GM18907 (cell line): ENCODE data around the gene SAYSD1.

ENCODE experiments used
- ATAC-seq: cut with Tn5 transposase; IDR thresholded peaks from one replicate; pipeline ENCODE4 v1.9.1; 2021; ENCODE audit warnings: mild to moderate bottlenecking, moderate library complexity; ENCODE audit not compliant: unreplicated experiment

The SAYSD1 gene

GRCh38 chr6:39058471-39059147, 56.4 kb downstream of the SAYSD1 start:
- no peak for ATAC-seq

GRCh38 chr6:39057251-39058155, 57.5 kb downstream of the SAYSD1 start:
- no peak for ATAC-seq

GRCh38 chr6:39056681-39057080, 58.3 kb downstream of the SAYSD1 start:
- ATAC-seq = no peak

GRCh38 chr6:39056191-39056590, 58.8 kb downstream of the SAYSD1 start:
- no peak for ATAC-seq

GRCh38 chr6:39055661-39056060, 59.3 kb downstream of the SAYSD1 start:
- no peak for ATAC-seq

GRCh38 chr6:39054577-39055142, 60.3 kb downstream of the SAYSD1 start:
- no peak for ATAC-seq
